RWPE2 (cell line): Measurements from ENCODE around the gene DNAL1.

ENCODE experiments used
- ATAC-seq: fragments of 200-7000 bp; cut with Tn5 transposase; 3 replicates; pipeline ENCODE4 v1.9.1; 2021; ENCODE audit warnings: low read depth
- DNase-seq: peaks from one replicate; pipeline ENCODE4 v3.0.0-alpha.2; 2020; ENCODE audit warnings: low spot score
- H3K27ac ChIP-seq: fragments of 450-650 bp; 2 replicates; pipeline ENCODE4 v1.5.1; 2017; ENCODE audit warnings: mild to moderate bottlenecking; ENCODE audit not compliant: poor library complexity, severe bottlenecking
- H3K27me3 ChIP-seq: fragments of 250-450 bp; sonication (Bioruptor Pico); 2 replicates; pipeline ENCODE4 v1.5.1; 2021; ENCODE audit warnings: mild to moderate bottlenecking, moderate library complexity; ENCODE audit not compliant: insufficient read depth, poor library complexity, severe bottlenecking
- H3K36me3 ChIP-seq: fragments of 250-450 bp; sonication (Bioruptor Pico); 2 replicates; pipeline ENCODE4 v1.5.1; 2020; ENCODE audit warnings: low read depth, mild to moderate bottlenecking, moderate library complexity
- H3K4me1 ChIP-seq: fragments of 250-450 bp; sonication (Bioruptor Pico); 2 replicates; pipeline ENCODE4 v1.5.1; 2021; ENCODE audit warnings: mild to moderate bottlenecking, moderate library complexity; ENCODE audit not compliant: insufficient read depth, poor library complexity, severe bottlenecking
- H3K4me3 ChIP-seq: fragments of 250-450 bp; sonication (Bioruptor Pico); 2 replicates; pipeline ENCODE4 v1.5.1; 2021; ENCODE audit warnings: mild to moderate bottlenecking, moderate library complexity; ENCODE audit not compliant: severe bottlenecking
- H3K9me3 ChIP-seq: fragments of 250-450 bp; sonication (Bioruptor Pico); 2 replicates; pipeline ENCODE4 v1.5.1; 2021; ENCODE audit warnings: mild to moderate bottlenecking, moderate library complexity; ENCODE audit not compliant: severe bottlenecking
- TF ChIP-seq, protein P1 (sequence below): fragments of 450-650 bp; IDR thresholded peaks from one replicate; pipeline ENCODE4 v1.5.1; 2017; ENCODE audit warnings: mild to moderate bottlenecking, moderate library complexity; ENCODE audit not compliant: poor library complexity, severe bottlenecking

The DNAL1 gene

DNA sequence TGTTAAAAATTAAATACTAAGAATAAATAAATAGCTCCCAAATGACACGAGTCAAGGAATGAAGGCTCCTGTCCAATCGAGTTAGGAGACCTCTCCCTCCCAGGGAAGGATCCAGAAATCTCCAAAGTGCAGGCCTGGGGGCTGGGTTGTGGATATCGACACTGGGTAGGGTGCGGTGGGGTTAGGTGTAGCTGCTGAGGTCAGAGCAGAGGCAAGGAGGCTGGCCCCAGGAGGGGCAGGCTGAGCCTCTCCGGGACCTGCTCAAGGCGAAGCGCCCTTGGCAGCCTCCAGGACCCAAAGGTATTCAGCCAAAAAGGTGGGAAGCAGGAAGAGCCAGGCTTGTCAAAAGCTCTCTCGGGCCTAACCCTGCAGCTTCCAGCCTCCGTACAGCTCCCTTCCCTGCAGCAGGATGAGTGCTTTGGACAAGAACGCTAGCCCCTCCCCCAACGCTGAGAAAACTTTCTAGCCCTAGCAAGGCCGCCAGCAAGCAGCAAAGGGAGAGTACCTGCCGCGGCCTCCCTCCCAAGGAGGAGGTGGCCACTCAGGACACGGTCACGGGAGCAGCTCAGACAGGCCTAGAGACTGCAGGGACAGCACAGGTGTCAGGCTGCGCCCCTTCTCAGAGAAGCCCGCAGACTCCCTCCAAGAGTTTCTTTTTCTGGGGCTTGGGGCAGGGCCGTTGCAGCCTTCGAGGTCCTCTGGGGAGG is 73.1 kb downstream of the DNAL1 start:
- H3K27ac ChIP-seq, result no peak overlapping the region
- H3K4me3 ChIP-seq, result no peak overlapping the region
- peaks cover 60% of the 10 kb centered on the region for H3K36me3 ChIP-seq
- DNase-seq (no peak), ATAC-seq (no peak)
- TF ChIP-seq, protein P1, sequence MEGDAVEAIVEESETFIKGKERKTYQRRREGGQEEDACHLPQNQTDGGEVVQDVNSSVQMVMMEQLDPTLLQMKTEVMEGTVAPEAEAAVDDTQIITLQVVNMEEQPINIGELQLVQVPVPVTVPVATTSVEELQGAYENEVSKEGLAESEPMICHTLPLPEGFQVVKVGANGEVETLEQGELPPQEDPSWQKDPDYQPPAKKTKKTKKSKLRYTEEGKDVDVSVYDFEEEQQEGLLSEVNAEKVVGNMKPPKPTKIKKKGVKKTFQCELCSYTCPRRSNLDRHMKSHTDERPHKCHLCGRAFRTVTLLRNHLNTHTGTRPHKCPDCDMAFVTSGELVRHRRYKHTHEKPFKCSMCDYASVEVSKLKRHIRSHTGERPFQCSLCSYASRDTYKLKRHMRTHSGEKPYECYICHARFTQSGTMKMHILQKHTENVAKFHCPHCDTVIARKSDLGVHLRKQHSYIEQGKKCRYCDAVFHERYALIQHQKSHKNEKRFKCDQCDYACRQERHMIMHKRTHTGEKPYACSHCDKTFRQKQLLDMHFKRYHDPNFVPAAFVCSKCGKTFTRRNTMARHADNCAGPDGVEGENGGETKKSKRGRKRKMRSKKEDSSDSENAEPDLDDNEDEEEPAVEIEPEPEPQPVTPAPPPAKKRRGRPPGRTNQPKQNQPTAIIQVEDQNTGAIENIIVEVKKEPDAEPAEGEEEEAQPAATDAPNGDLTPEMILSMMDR, result no peak
- H3K9me3 ChIP-seq, result no peaks in the 10 kb centered on the region
- H3K27me3 ChIP-seq, result no peaks in the 10 kb centered on the region
- H3K4me1 ChIP-seq, result peaks cover 9% of the 10 kb centered on the region

- Histone ChIP-seq H3K4me1 (peaks cover 16% of the 10 kb centered on the region), H3K27me3 (no peaks in the 10 kb centered on the region), H3K36me3 (peaks cover 67% of the 10 kb centered on the region), H3K27ac (no peak overlapping the region), H3K4me3 (no peak overlapping the region), H3K9me3 (no peaks in the 10 kb centered on the region)
- DNase-seq (peak; percentile 52), ATAC-seq (no peak)
- TF ChIP-seq, protein P1, result no peak
These were observed 73.8 kb downstream of the DNAL1 start for GRCh38 chr14:73718418-73719251.

- peaks cover 21% of the 10 kb centered on the region for H3K4me1 ChIP-seq
- H3K27ac ChIP-seq, result no peak overlapping the region
- H3K4me3 ChIP-seq, result no peak overlapping the region
- H3K27me3 ChIP-seq, result no peaks in the 10 kb centered on the region
- TF ChIP-seq, protein P1, result no peak
- H3K9me3 ChIP-seq, result no peaks in the 10 kb centered on the region
- H3K36me3 ChIP-seq, result peaks cover 71% of the 10 kb centered on the region
- no peak for DNase-seq
- ATAC-seq, result no peak
These were observed 74.6 kb downstream of the DNAL1 start for GRCh38 chr14:73719361-73719760.

- Histone ChIP-seq H3K4me1 (peaks cover 22% of the 10 kb centered on the region), H3K36me3 (peaks cover 75% of the 10 kb centered on the region), H3K9me3 (no peaks in the 10 kb centered on the region), H3K4me3 (no peak overlapping the region), H3K27ac (no peak overlapping the region), H3K27me3 (no peaks in the 10 kb centered on the region)
- ATAC-seq (no peak), DNase-seq (no peak)
- TF ChIP-seq, protein P1, result no peak
These were observed 75.0 kb downstream of the DNAL1 start for GRCh38 chr14:73719791-73720190.
